Measurements from ENCODE around the gene MECR.

Gene MECR

GRCh38 chr1:29248409-29248808, 17.7 kb upstream of the MECR start:
- TF ChIP-seq CTCF (IDR thresholded peaks at IDR 0.05; ENCODE audit: insufficient read depth, low read depth, low read length, missing control alignments), result no peak
- no peak for DNase-seq (ENCODE audit: low read depth)
- no peak overlapping the region for H3K4me3 ChIP-seq (ENCODE audit: low read length)

GRCh38 chr1:29247571-29248273, 17.0 kb upstream of the MECR start:
- TF ChIP-seq CTCF (IDR thresholded peaks at IDR 0.05; ENCODE audit: insufficient read depth, low read depth, low read length, missing control alignments), result no peak
- DNase-seq (ENCODE audit: low read depth), result no peak
- no peak overlapping the region for H3K4me3 ChIP-seq (ENCODE audit: low read length)

- H3K4me3 ChIP-seq (ENCODE audit: low read length), result no peak overlapping the region
- TF ChIP-seq CTCF (IDR thresholded peaks at IDR 0.05; ENCODE audit: insufficient read depth, low read depth, low read length, missing control alignments), result no peak
- no peak for DNase-seq (ENCODE audit: low read depth)
Measured at GRCh38 chr1:29247044-29247443, 16.3 kb upstream of the MECR start.

GRCh38 chr1:29245876-29246275, 15.1 kb upstream of the MECR start:
- H3K4me3 ChIP-seq (ENCODE audit: low read length), result no peak overlapping the region
- TF ChIP-seq CTCF (IDR thresholded peaks at IDR 0.05; ENCODE audit: insufficient read depth, low read depth, low read length, missing control alignments), result peak; percentile 73
- peak; percentile 65 for DNase-seq (ENCODE audit: low read depth)

- TF ChIP-seq CTCF (IDR thresholded peaks at IDR 0.05; ENCODE audit: insufficient read depth, low read depth, low read length, missing control alignments), result no peak
- H3K4me3 ChIP-seq (ENCODE audit: low read length), result no peak overlapping the region
- no peak for DNase-seq (ENCODE audit: low read depth)
Measured at GRCh38 chr1:29245261-29245660, 14.5 kb upstream of the MECR start.

- peak; percentile 33 for DNase-seq (ENCODE audit: low read depth)
Measured at GRCh38 chr1:29243871-29244200, 13.1 kb upstream of the MECR start.

More at GRCh38 chr1:29243871-29244200, 13.1 kb upstream of the MECR start:
- no peak overlapping the region for H3K4me3 ChIP-seq (ENCODE audit: low read length)
- TF ChIP-seq CTCF (IDR thresholded peaks at IDR 0.05; ENCODE audit: insufficient read depth, low read depth, low read length, missing control alignments), result no peak
